ENCODE measurements around the gene EPN3. TPM values are rescaled to one million over a fixed set of nuclear protein-coding genes. Genes with fewer than 3 reads are reported as not detected.

The EPN3 gene
- total RNA-seq, 1 experiment from 2014 or later, result 20.5 TPM

DNA sequence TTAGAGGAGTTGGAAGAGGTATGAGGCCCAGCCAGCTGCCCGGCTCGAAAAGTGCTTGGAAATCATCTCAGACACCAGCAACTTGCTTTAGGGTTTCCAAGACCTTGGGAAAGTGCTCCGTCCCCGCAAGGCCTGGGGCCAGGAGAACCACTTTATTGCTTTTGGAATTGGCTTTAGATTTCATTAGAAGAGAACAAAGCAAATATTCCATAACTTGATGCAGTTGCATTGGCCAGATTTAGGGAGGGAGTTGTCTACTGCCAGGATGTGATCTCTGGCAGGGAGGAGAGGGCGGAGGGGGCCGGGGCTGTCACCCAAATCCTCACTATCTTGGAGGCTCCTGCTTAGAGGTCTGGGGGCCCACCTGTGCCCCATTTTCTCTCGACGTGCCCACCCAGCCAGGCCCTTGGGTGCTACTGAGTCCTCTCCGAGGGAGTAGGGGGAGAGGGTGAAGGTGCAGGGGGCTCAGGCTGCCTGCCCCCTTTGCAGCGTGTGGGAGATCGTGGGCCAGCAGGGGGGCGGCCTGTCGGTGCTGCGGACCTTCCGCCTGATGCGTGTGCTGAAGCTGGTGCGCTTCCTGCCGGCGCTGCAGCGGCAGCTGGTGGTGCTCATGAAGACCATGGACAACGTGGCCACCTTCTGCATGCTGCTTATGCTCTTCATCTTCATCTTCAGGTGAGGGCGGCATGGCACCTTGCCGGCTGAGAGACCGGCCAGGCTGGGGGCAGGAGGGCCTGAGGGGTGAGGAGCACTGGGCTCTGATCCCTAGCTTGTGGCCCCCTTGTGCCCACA, 58.6 kb downstream of the EPN3 start:
- Histone ChIP-seq H3K9ac (ENCODE audit: low read length) (no peak overlapping the region), H3K4me1 (ENCODE audit: insufficient read depth, low read length) (no peaks in the 10 kb centered on the region), H3K4me2 (ENCODE audit: low read length) (no peak overlapping the region), H3K4me3 (ENCODE audit: low read length) (no peak overlapping the region), H4K20me1 (ENCODE audit: low read length) (no peaks in the 10 kb centered on the region), H3K9me3 (ENCODE audit: low read length) (no peaks in the 10 kb centered on the region), H3K36me3 (ENCODE audit: low read depth, low read length) (no peaks in the 10 kb centered on the region), H3F3A (ENCODE audit: low read length, unreplicated experiment) (no peaks in the 10 kb centered on the region), H3K27me3 (ENCODE audit: low read length) (no peaks in the 10 kb centered on the region), H3K9me2 (replicated peaks; ENCODE audit: low read length) (no peaks in the 10 kb centered on the region), H3K27ac (ENCODE audit: low read length) (no peak overlapping the region), H2AFZ (ENCODE audit: low read length) (no peak overlapping the region), H3K79me2 (ENCODE audit: low read length) (no peaks in the 10 kb centered on the region)
- ChIA-PET CTCF (no interaction called here), POLR2A (ENCODE audit: unreplicated experiment) (no interaction called here)
- TF ChIP-seq EZH2phosphoT487 (IDR thresholded peaks at IDR 0.05; ENCODE audit: borderline replicate concordance, low read length) (no peak), CTCF (conservative IDR thresholded peaks at IDR 0.05; ENCODE audit: low read depth, low read length) (no peak), EZH2 (IDR thresholded peaks at IDR 0.05; ENCODE audit: low read length, unreplicated experiment) (no peak)
- intact Hi-C loops (cut with micrococcal nuclease), result no loop called here
- no TSS peak for BruUV-seq (replicated peaks)
- no peak for ATAC-seq
- no peak for DNase-seq

- Histone ChIP-seq H3K9me3 (ENCODE audit: low read length) (no peaks in the 10 kb centered on the region), H3K4me2 (ENCODE audit: low read length) (no peak overlapping the region), H3K4me1 (ENCODE audit: insufficient read depth, low read length) (no peaks in the 10 kb centered on the region), H2AFZ (ENCODE audit: low read length) (no peak overlapping the region), H3K27ac (ENCODE audit: low read length) (no peak overlapping the region), H3K36me3 (ENCODE audit: low read depth, low read length) (no peaks in the 10 kb centered on the region), H3K27me3 (ENCODE audit: low read length) (no peaks in the 10 kb centered on the region), H3K9me2 (replicated peaks; ENCODE audit: low read length) (no peaks in the 10 kb centered on the region), H3K4me3 (ENCODE audit: low read length) (no peak overlapping the region), H3K79me2 (ENCODE audit: low read length) (no peaks in the 10 kb centered on the region), H3K9ac (ENCODE audit: low read length) (no peak overlapping the region), H4K20me1 (ENCODE audit: low read length) (no peaks in the 10 kb centered on the region), H3F3A (ENCODE audit: low read length, unreplicated experiment) (no peaks in the 10 kb centered on the region)
- DNase-seq (no peak), ATAC-seq (peak; percentile 53)
- POLR2A ChIA-PET (ENCODE audit: unreplicated experiment), result no interaction called here
- intact Hi-C loops (cut with micrococcal nuclease), result no loop called here
- CTCF ChIA-PET, result no interaction called here
- TF ChIP-seq EZH2phosphoT487 (IDR thresholded peaks at IDR 0.05; ENCODE audit: borderline replicate concordance, low read length) (no peak), EZH2 (IDR thresholded peaks at IDR 0.05; ENCODE audit: low read length, unreplicated experiment) (no peak), CTCF (conservative IDR thresholded peaks at IDR 0.05; ENCODE audit: low read depth, low read length) (no peak)
- BruUV-seq (replicated peaks), result no TSS peak
Measured at GRCh38 chr17:50593321-50593720, 60.8 kb downstream of the EPN3 start.

Other genes with a start within 250 kb of the EPN3 start
- gene XYLT2, start 186.6 kb upstream of the EPN3 start, total RNA-seq (2014; rRNA removed), result 53.5 and 54.3 TPM in 2 replicates
- gene MRPL27, start 159.6 kb upstream of the EPN3 start, total RNA-seq (2014; rRNA removed), result 168 and 173 TPM in 2 replicates
- 20.0 and 28.0 TPM in 2 replicates for gene EME1, start 159.5 kb upstream of the EPN3 start, total RNA-seq (2014; rRNA removed)
- 324 and 427 TPM in 2 replicates for gene LRRC59, start 135.2 kb upstream of the EPN3 start, total RNA-seq (2014; rRNA removed)
- 69.3 and 72.7 TPM in 2 replicates for gene ACSF2, start 106.5 kb upstream of the EPN3 start, total RNA-seq (2014; rRNA removed)
- not detected in 2 replicates for gene CHAD, start 63.9 kb upstream of the EPN3 start, total RNA-seq (2014; rRNA removed)
- gene RSAD1, start 53.9 kb upstream of the EPN3 start, total RNA-seq (2014; rRNA removed), result 37.7 and 46.7 TPM in 2 replicates
- 0.29 and 1.9 TPM in 2 replicates for gene MYCBPAP, start 24.3 kb upstream of the EPN3 start, total RNA-seq (2014; rRNA removed)
- 104 and 115 TPM in 2 replicates for gene SPATA20, start 14.4 kb downstream of the EPN3 start, total RNA-seq (2014; rRNA removed)
- gene CACNA1G, start 28.0 kb downstream of the EPN3 start, total RNA-seq (2014; rRNA removed), result 0.04 and 0.12 TPM in 2 replicates
- 50.2 and 64.4 TPM in 2 replicates for gene ABCC3, start 102.1 kb downstream of the EPN3 start, total RNA-seq (2014; rRNA removed)
- gene ANKRD40, start 175.2 kb downstream of the EPN3 start, total RNA-seq (2014; rRNA removed), result 44.2 and 44.3 TPM in 2 replicates
- gene LUC7L3, start 186.9 kb downstream of the EPN3 start, total RNA-seq (2014; rRNA removed), result 43.0 and 54.3 TPM in 2 replicates
- not detected in 2 replicates for gene ANKRD40CL, start 234.8 kb downstream of the EPN3 start, total RNA-seq (2014; rRNA removed)

Data from PC-3 (cell line).